Ishikawa (cell line): Measurements from ENCODE around the gene HOXA10.

Source experiments
- CEBPB ChIP-seq: IDR thresholded peaks from 2 replicates; pipeline ENCODE4 v1.6.1; 2012
- CREB1 ChIP-seq: IDR thresholded peaks from 2 replicates; pipeline ENCODE4 v1.6.1; 2012; ENCODE audit warnings: low read depth
- EGR1 ChIP-seq: IDR thresholded peaks from 2 replicates; pipeline ENCODE4 v1.6.1; 2012
- EP300 ChIP-seq: IDR thresholded peaks from 2 replicates; pipeline ENCODE4 v1.6.1; 2012; ENCODE audit warnings: borderline replicate concordance
- FOXM1 ChIP-seq: IDR thresholded peaks from 2 replicates; pipeline ENCODE4 v1.6.1; 2012; ENCODE audit warnings: low read depth, borderline replicate concordance
- MAX ChIP-seq: IDR thresholded peaks from 2 replicates; pipeline ENCODE4 v1.6.1; 2012
- NFIC ChIP-seq: IDR thresholded peaks from 2 replicates; pipeline ENCODE4 v1.6.1; 2012
- RAD21 ChIP-seq: IDR thresholded peaks from 2 replicates; pipeline ENCODE4 v1.6.1; 2012; ENCODE audit warnings: low read depth
- TAF1 ChIP-seq: IDR thresholded peaks from 2 replicates; pipeline ENCODE4 v1.6.1; 2012; ENCODE audit warnings: low read depth, mild to moderate bottlenecking
- TCF12 ChIP-seq: IDR thresholded peaks from 2 replicates; pipeline ENCODE4 v1.6.1; 2012; ENCODE audit warnings: low read depth
- TEAD4 ChIP-seq: IDR thresholded peaks from 2 replicates; pipeline ENCODE4 v1.6.1; 2012
- USF1 ChIP-seq: IDR thresholded peaks from 2 replicates; pipeline ENCODE4 v1.6.1; 2012
- YY1 ChIP-seq: IDR thresholded peaks from 2 replicates; pipeline ENCODE4 v1.6.1; 2012; ENCODE audit warnings: low read depth
- ZBTB7A ChIP-seq: IDR thresholded peaks from 2 replicates; pipeline ENCODE4 v1.6.1; 2012; ENCODE audit warnings: low read depth
- TF ChIP-seq, protein P1 (sequence below): IDR thresholded peaks from 2 replicates; pipeline ENCODE4 v1.6.1; 2012; ENCODE audit warnings: low read depth, mild to moderate bottlenecking

Gene HOXA10

DNA sequence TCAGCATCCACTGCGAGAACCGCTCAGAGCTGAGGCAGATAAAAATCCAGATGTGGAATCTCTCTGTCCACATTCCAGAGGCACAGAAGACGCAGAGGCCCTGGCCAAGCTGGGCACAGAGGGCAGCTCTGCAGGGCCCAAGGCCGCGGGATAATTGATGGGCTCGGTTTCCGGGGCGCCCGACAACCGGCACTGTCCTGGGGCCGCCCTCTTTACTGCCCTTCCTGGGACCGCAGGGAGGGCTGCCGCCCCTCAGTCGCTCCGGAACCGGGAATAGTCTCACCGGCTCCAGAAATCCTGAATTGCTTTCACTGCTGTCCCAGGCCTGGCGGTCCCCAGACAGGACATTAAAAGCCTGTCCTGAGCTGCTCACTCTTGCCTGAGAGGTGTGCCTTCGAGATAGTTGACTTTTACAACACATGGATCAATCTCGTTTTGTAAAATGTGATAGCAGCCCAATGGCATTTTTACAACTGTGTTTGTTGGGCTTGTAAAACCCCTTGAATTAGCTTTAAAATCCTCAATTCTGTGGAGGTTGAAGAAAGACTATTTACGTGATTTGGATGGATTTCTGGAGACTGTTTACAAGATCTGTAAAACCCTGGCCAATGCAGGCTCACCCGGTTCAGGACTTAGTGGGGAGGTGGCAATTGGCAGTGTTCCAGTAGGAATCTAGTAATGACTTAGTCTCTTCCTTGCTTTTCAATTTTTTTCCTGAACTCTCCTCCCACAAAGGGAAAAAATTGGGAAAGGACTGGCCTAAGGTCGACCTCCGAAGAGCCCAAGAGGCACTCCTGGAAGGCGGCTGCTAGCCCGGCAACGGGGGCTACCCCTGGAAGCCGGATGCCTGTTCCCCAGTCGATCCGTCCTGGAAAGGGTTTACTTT, 25.1 kb downstream of the HOXA10 start:
- TF ChIP-seq USF1 = no peak
- TF ChIP-seq NFIC = 0 out of 2 replicates have a peak, but pooled peaks have one; percentile 31

GRCh38 chr7:27148031-27148755, 25.9 kb downstream of the HOXA10 start:
- TF ChIP-seq FOXM1 = no peak
- no peak for TF ChIP-seq TEAD4
- no peak; the same call in 1 of the 2 replicates for TF ChIP-seq TCF12
- 0 out of 2 replicates have a peak, but pooled peaks have one; percentile 11 for TF ChIP-seq TAF1
- no peak for TF ChIP-seq RAD21
- TF ChIP-seq, protein P1, sequence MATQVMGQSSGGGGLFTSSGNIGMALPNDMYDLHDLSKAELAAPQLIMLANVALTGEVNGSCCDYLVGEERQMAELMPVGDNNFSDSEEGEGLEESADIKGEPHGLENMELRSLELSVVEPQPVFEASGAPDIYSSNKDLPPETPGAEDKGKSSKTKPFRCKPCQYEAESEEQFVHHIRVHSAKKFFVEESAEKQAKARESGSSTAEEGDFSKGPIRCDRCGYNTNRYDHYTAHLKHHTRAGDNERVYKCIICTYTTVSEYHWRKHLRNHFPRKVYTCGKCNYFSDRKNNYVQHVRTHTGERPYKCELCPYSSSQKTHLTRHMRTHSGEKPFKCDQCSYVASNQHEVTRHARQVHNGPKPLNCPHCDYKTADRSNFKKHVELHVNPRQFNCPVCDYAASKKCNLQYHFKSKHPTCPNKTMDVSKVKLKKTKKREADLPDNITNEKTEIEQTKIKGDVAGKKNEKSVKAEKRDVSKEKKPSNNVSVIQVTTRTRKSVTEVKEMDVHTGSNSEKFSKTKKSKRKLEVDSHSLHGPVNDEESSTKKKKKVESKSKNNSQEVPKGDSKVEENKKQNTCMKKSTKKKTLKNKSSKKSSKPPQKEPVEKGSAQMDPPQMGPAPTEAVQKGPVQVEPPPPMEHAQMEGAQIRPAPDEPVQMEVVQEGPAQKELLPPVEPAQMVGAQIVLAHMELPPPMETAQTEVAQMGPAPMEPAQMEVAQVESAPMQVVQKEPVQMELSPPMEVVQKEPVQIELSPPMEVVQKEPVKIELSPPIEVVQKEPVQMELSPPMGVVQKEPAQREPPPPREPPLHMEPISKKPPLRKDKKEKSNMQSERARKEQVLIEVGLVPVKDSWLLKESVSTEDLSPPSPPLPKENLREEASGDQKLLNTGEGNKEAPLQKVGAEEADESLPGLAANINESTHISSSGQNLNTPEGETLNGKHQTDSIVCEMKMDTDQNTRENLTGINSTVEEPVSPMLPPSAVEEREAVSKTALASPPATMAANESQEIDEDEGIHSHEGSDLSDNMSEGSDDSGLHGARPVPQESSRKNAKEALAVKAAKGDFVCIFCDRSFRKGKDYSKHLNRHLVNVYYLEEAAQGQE = no peak
- no peak for TF ChIP-seq EP300

GRCh38 chr7:27147199-27148030, 26.7 kb downstream of the HOXA10 start, which contains the start of gene HOXA6:
Gene HOXA6 (minus strand): TSS chr7:27147774. CDS start chr7:27147749, 25 bp downstream.
- no peak for TF ChIP-seq ZBTB7A
- peak; percentile 85 for TF ChIP-seq USF1

DNA sequence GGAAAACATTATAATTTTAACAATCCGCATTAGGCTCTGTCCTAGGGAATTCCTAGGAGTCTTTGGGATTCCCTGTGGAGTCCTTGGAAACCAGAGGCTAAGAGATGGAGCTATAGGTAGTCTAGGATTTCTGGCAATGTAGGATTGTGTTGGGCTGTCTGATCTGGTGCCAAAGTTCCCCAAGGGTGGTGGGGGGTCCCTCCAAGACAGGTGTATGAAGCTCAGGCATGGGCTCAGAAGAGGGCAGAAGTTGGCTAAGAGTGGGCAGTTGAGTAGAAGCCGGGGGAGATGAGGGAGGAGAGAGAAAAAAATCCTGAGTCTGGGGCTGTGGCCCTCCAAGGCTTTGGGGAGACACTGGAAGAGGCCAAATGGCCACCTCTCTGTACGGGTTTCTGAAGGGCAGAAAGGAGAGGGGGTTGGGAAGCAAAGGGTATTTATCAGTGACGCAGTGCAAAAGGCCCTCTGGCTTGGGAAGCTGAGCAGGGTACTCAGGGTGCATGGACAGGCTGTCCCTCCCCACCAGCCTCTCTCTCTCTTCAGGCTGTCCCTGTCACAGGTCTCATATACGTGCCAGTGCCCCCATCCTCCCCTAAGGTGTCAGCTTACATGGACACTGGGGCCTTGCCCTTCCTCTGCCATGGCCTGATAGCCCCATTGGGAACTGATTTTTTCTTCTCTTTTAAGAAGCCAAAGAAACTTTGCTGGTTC, 27.5 kb downstream of the HOXA10 start:
- TF ChIP-seq TAF1 (no peak), RAD21 (no peak), CREB1 (no peak), EP300 (no peak), MAX (no peak), EGR1 (no peak), FOXM1 (no peak), NFIC (no peak), TCF12 (no peak), TEAD4 (no peak), USF1 (no peak), CEBPB (no peak), YY1 (no peak)
- TF ChIP-seq, protein P1 = no peak

DNA sequence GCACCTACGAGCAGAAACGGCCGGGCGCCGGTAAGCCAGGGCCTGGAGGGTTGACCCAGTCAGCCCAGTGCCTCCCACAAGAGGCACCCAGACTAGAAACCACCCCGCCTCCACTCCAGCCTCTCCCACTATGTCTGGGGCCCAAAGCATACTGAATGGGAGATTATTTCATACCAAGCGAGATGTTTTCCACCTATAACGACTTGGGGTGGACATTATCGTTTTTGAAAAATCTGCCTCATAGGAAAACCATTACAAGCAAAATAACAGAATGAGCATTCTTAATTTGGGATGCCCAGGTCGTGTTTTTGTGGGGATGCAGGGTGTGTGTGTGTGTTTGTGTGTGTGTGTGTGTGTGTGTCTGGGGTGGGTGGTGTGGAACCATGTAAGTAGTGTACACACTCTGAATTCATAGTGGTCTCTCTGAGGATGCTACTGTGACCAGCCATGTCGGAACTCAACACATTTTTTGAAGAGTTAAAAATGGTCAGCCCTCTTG, 28.2 kb downstream of the HOXA10 start:
- TF ChIP-seq NFIC (no peak), TAF1 (no peak), FOXM1 (no peak), CREB1 (no peak), CEBPB (no peak), ZBTB7A (no peak), YY1 (no peak), TCF12 (no peak), RAD21 (no peak), MAX (no peak), EP300 (no peak), TEAD4 (no peak), EGR1 (no peak), USF1 (no peak)
- TF ChIP-seq, protein P1 = no peak
